HG02759 (cell line): Measurements from ENCODE around the gene SPIN1.
A peak's percentile ranks its signal among the peaks of the same experiment; 100 is the strongest.

ENCODE experiments used
- ATAC-seq: cut with Tn5 transposase; IDR thresholded peaks from one replicate; pipeline ENCODE4 v1.9.1; 2021; ENCODE audit warnings: mild to moderate bottlenecking, moderate library complexity; ENCODE audit not compliant: unreplicated experiment

Gene SPIN1

DNA sequence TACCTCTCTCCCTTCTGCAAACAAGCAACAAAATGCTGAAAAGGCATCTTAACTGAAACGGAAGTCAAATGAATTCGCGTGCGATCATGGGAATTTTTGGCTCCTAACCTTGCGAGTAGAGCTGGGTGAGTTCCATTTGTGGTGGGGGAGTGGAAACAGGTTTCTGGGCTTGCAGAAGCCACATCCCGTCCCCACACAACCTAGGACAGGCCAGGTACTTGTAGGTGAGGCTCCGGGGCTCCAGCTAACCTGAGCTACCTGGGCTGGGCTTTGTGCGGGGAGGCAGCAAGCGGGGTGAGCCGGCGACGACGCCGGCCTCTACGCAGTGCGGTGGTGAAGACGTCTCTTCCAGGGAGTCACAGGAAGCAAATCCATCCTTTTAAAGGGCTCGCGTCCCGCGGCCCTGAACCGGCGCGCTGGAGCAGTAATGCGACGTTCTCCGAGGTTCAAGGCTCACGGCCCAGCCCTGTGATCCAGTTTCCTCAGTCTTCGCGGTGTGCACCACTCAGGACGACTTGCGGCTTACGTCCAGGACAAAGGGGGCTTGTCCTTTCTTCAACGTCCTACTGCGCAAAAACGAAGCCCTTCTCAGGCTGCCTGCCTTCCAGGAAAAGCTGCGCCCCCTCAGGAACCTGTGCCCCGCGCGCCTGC is 567 bp upstream of the SPIN1 start:
- no peak for ATAC-seq

DNA sequence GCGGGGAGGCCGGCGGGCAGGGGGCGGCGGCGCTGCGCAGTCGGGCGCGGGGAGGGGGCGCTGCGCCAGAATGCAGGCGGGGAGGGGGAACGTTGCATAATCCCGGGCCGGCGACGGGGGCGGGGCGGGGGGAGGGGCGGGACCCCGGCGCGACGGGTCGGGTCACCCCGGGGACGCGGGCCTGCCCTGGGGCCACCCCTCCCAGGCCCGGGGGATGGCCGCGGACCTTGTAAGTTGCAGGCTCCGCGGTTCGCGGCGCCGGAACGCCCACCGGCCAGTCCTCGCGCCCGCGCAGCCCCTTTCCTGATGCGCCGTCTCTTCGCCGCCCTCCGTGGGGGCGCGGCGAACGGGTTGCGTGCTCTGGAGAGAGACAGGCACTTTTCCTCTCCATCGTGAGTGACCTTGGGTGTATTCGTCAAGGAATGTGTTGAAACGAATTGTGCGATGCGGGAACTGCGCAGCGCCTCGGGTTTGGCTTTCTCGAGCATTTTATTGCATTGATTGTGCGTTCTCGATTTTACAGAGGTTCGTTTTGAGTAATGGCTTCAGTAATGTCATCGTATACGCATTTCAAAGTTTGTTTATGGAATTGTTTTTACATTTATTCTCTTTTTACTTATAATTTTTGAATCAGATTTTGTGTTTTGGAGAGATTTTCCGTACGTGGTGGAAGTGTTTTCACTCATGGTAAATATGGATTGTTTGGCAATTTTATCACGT is 802 bp downstream of the SPIN1 start:
- ATAC-seq: peak; percentile 35

DNA sequence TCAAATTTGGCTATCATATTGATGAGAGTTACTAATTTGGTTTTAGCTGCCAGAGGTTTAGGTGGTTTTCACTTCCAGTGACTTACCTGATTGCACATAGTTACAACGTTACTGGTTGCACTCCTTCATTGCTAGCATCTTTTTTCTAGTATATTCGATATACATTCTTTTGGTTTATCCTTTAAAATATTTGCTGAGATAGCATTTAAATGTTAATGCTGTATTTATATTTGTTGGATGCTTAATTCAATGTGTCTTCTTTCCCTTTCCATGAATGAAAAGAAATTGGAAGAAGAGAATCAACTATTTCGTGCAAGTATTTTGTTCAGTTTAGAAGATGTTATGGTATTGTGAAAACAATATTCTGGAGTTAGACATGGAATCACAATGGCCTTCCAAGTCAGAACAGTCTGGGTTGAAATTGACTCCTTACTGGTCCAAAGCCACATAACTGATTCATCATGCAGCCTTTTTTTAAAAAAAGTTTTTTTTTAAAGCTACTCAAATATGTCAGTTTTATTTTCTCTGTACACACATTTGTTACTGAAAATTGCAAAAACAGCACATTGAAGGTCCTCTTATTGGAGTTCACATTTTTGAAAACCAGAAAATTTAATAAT is 2.2 kb downstream of the SPIN1 start:
- no peak for ATAC-seq

DNA sequence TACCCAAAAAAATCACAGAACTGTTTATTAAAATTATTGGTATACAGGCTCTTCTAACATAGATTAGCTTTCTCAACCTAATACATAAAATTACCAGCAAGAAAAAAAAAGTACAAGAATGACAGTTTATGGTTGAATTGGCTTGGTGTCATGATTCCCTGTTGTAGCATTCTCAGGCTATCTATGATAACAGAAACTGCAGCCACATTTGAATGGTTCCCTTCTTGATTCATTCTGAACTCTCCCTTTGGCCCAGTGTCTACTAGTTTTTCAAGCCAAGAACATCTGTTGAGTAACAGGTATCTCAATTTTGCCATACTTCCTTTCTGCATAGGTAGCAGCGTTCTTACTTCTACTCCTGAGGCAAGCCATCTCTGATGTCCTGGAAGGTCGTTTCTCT is 3.0 kb downstream of the SPIN1 start:
- ATAC-seq: no peak

DNA sequence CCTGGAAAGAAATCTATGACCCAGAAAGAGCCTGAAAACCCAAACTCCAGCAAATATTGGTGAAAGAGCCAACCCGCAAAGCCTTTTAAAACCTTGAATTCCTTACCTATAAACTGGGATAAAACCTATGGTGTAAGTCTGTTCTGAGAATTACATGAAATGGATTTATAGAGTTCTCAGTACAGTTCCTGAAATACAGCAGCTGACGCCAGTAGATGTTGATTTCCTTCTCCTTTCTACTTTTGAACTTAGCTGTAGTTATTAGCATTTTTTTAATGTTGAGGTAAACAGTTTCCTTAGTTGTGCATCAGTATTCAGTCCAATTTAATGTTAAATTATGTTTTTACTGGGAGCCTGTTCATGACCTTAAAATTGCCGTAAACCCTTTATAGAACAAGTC is 3.7 kb downstream of the SPIN1 start:
- no peak for ATAC-seq

DNA sequence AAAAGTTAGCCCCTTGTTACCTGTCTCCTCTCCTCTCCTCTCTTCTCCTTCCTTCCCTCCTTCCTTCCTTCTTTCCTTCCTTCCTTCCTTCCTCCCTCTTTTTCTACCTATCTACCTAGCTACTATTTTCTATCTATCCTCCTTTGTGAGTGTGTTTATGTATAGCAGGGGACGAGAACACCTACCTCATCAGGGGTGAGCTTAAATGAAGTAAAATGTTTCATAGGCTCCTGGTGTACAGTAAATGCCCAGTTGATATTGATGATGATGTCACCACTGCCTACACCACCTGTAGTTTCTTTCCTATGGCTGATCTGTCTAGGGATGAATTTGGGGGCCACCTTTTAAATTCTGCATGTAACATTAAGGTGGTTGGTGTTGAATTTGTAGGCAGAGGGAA is 4.3 kb downstream of the SPIN1 start:
- no peak for ATAC-seq

DNA sequence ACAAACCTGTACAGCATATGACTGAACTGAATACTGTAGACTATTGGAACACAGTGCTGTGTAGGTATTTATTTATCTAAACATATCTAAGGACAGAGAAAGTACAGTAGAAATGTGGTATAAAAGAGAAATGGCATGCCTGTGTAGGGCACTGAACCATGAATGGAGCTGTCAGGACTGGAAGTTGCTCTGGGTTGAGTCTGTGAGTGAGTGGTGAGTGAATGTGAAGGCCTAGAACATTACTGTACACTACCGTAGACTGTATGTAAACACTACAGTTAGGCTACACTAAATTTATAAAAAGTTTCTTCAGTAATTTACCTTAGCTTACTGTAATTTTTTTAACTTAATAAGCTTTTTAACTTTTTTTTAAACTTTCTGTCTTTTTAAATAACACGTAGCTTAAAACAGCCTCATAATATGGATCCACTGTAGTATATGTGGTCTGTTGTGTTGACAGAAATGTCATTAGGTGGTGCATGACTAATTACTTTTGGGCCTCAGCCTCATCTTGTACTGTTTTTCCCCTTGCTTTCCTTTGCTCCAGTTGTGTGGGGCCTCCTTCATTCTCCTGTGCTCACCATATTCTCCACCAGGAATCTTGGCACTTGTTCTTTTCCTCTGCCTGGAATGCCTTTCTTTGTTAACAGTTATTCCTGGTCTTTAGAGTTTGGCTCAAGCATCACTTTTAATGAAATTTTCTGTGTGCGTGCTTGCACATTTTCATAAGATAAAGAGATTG is 8.8 kb downstream of the SPIN1 start:
- ATAC-seq: no peak

DNA sequence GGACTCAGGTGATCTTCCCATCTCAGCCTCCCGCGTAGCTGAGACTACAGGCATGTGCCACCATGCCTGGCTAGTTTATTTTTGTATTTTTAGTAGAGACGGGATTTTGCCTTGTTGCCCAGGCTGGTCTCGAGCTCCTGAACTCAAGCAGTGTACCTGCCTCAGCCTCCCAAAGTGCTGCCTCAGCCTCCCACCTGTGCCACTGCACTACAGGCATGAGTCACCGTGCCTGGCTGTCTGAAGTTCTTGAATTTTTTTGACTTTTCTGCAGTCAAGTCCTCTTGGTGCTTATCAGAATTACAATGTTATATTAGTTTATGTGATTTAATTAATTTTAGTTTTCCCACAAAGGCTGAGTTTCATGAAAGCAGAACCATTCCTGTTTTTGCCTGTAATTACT is 9.8 kb downstream of the SPIN1 start:
- ATAC-seq: no peak

DNA sequence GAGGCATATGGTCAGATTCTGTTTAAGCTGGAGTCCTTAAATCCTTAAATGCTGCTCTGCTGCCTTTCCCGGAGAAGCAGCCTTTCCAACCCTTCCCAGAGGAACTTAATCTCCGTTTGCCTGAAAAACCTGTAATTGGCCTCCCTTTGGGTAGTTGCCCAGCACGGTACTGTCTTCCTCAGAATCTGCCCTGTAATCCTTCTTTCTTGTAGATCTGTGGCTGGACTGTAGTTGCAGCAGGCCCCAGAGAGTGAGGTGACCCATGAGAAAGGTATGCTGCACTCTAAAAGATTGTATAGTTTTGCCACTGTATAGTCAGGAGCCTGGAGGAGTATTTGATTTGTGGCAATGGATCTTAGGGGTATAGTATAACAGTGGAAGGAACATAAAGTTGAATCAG is 11.7 kb downstream of the SPIN1 start:
- no peak for ATAC-seq

DNA sequence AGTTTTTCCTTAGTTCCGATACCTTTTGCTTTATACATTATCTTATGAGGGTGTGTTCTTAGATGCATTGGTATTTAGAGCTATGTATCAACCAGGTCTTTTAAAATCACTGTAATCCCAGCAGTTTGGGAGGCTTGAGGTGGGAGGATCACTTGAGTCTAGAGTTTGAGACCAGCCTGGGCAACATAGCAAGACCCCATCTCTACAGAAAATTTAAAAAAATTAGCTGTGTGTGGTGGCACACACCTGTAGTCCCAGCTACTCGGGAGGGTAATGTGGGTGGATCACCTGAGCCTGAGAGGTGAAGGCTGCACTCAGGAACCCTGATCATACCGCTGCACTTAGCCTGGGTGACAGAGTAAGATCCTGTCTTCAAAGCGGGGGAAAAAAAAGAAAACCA is 15.1 kb downstream of the SPIN1 start:
- ATAC-seq: no peak

DNA sequence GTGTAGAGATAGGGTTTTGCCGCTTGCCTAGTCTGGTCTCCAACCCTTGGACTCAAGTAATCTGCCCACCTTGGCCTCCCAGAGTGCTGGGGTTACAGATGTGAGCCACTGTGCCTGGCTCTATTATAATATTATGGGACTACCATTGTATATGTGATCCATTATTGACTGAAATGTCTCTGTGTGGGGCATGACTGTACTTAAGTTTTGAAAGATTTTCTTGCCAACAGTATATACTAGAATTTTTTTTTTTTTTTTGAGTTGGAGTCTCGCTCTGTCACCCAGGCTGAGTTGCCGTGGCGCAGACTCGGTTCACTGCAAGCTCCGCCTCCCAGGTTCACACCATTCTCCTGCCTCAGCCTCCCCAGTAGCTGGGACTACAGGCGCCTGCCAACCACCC is 17.8 kb downstream of the SPIN1 start:
- no peak for ATAC-seq

DNA sequence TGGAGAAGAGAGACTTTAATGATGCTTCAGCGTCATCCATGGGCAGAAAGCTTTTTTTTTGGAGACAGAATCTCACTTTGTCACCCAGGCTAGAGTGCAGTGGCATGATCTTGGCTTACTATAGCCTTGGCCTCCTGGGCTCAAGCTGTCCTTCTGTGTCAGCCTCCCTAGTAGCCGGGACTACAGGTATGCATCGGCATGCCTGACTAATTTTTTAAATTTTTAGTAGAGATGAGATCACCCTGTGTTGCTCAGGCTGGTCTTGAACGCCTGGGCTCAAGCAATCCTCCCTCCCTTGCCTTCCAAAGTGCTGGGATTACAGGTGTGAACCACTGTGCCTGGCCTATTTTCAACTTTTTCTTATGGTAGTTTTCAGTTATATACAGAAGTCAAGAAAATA is 23.2 kb downstream of the SPIN1 start:
- no peak for ATAC-seq

DNA sequence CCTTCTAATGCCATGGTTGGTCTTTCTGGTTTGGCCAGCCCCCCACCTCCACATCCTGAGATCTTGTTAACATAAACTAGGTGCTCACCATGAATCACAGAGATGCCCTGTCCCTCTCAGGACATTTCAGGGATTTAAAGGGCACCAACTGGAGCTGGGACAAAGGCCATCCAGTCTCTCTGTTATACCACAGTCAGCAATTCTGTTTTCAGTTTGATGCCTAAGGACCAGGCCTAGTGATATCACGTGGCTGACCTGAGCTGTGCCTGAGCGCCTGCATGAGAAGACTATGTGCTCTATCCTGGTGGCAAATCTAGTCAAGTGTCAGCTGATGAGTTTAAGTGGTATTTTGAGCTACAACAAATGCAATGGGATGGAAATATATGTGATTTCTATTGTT is 26.1 kb downstream of the SPIN1 start:
- no peak for ATAC-seq

DNA sequence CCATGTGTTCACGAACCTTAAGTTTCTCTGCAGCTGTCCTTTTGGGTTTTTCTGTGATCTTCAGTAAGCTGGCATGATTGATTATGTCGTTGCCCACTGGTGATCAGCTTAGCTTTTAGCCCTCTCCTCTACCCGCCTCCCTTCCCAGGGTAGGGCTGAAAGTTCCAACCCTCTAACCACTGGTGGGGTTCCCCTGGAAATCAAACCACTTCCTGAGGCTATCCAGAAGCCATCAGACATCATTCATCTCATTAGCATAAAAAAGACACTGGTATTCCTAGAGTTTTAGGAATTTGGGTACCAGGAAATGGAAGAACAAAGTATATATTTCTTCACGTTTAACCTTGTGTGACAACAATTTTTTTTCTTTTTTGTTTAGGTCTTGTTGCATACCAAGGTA is 29.8 kb downstream of the SPIN1 start:
- ATAC-seq: no peak

DNA sequence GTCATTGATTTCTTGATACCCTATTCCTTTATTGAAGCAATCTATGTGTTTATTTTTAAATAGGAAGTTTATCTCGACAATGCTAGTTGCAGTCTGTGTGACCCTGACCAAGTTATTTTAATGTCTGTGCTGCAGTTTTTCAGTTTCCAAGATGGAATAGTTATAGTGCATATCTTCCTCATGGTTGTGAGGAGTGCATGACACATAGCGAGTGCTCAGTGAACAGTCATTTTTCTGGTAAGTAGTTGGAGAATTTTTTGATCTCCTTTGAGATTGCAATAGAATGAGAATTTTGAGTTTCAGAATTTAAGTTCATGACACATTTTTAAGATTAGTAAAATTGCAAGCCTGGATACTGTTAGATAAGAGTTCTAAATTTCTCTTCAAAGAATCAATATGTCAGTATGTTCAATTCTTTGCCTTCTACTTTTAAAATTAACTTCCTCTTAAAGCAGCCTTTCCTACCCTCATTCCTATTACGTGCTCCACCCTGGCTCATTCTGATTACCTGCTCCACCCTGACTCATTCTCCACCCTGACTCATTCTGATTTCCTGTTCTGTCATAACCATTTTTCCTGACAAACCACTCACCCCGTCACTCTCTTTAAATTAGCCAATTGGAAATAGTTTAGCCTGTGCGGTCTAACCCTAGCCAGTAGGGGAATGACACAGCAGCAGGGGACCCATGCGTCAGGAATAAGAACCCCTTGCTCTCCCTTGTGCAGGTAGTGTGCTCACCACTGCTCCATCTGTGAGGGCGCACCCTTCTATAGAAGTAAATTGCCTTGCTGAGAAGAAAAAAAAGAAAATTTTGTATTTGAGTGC is 30.7 kb downstream of the SPIN1 start:
- no peak for ATAC-seq

DNA sequence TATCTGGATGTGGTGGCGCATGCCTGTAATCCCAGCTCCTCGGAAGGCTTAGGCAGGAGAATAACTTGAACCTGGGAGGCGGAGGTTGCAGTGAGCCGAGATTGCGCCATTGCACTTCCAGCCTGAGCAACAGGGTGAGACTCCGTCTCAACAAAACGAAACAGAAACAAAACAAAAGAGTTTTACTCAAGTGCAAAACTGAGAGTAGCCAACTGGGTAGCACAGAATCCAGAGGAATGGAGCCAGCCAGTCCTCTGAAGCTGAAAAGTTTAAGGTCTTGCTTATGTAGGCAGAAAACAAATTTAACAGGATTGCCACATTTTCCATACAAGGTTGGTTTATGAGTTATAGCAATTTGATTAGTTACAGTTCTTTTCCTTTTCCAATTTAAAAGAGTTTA is 32.0 kb downstream of the SPIN1 start:
- no peak for ATAC-seq

DNA sequence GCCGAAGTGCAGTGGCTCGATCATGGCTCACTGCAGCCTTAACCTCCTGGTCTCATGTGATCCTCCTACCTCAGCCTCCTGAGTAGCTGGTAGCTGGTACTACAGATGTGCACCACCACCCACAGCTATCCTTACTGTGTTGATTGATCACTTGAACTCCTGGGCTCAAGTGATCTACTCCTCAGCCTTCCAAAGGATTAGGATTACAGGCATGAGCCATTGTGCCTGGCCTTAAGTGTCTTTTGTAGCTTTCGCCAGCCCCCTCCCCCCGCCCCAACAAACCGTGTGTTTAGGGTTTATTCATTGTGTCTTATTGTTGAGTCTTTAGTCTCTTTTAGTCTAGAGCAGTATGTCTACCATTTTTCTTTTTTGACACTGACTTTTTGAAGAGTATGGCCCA is 33.1 kb downstream of the SPIN1 start:
- ATAC-seq: no peak

DNA sequence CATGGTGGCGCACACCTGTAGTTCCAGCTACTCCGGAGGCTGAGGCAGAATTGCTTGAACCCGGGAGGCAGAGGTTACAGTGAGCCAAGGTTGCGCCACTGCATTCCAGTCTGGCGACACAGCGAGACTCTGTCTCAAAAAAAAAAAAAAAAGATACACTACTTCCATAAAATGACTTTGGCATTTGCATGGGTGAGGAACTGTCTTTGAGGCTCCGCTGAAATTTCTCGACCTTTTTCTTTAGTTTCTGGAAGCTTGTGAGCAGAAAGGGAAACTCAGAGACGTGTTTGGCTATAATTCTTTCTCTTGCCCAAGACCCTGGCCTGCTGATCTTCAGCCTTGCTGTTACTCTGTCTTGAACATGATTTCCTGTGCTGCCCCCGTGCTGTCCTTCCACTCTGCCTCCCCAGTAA is 37.3 kb downstream of the SPIN1 start:
- ATAC-seq: no peak

DNA sequence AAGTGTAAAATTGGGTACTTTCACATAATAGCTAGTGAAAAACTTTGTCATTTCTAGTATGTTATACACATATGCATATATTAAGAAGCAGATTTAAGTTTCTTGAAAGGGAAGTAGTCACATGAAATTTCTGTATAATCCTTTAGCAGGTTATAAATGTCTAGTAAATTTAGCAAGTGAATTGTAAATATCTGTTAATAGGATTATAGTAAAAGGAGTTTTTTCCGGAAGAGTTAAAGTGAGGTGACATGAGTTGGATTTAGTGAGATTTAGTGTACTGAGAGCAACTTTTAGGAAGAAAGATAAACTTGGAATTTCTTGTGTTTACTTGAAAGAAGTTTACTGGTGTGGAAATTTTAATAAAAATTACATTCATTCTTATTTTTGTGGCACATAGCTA is 38.4 kb downstream of the SPIN1 start:
- no peak for ATAC-seq

DNA sequence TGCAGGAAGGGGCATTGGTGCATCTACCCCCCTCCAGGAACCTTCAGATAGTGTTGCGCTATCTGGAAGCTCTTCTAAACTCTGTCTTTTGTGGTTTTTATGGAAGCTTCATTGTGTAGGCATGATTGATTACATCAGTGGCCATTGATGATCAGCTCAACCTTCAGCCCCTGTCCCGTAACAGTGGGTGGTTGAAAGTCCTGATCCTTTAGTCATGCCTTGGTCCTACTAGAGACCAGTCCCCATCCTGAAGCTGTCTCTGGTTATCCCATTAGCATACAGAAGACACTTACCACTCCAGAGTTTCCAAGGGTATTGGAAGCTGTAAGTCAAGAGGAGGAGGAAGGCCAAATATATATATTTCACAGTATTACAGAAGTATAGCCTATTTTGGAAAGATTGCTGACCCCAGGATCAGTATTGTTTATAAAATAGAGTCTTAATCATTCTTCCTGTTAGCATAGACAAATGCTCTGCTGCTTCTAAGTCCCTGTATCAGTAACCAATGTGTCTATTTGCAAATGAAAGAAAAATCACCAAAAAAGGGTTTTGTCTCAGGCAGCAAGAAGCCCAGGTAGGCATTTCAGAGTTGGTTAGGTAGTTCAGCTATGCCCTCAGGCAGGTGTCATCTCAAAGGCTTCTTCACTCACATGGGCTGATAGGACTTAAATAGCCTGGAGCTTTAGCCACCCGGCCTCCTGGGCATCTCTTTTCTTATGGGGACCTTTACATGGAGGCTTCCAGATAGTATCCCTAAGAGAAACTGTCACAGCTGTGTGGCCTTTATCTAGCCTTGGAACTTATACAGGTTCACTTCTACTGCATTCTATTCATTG is 41.6 kb downstream of the SPIN1 start:
- no peak for ATAC-seq
